HepG2 (cell line): ENCODE results near the gene EPB41L4A. TPM values are rescaled to one million over a fixed set of nuclear protein-coding genes. Genes with fewer than 3 reads are reported as not detected.

Source experiments
- polyA plus RNA-seq, 8 experiments: library from polyadenylated mRNA; depleted of rRNA in 3 of 8; stranded (reverse) in 7 of 8; unstranded in 1 of 8; fragments of >200 nt; fragmentation: Illumina TruSeq in 4 of 8; extraction: Trizol in 4 of 8; gene quantifications; 2 replicates each; pipeline versions ENCODE4 v1.2.1 to v1.2.3, GENCODE V29; 2011 to 2016; ENCODE audit warnings: low read depth in 4 of 8, missing spikeins in 1 of 8, mixed read lengths in 1 of 8; ENCODE audit not compliant: insufficient read depth in 1 of 8
- small RNA-seq, 3 experiments: library from RNA; depleted of rRNA; stranded (forward); fragments of <200 nt; gene quantifications; one replicate each; pipeline ENCODE3, GENCODE V24; 2012; ENCODE audit warnings: low read depth in 2 of 3, low replicate concordance in 1 of 3; ENCODE audit not compliant: insufficient read length in 3 of 3, insufficient read depth in 2 of 3
- total RNA-seq, 5 experiments: library from RNA; depleted of rRNA; stranded (reverse); fragments of >200 nt; fragmentation: Illumina TruSeq; extraction: Trizol; gene quantifications; 2 replicates each; pipeline ENCODE4 v1.2.3, GENCODE V29; 2016; ENCODE audit warnings: low read depth in 1 of 5

The EPB41L4A gene
- total and polyA plus RNA-seq, 2 of the 13 experiments (the other 11 are each of a cell fraction or from before 2014, with no cell fraction given), result 0.07 TPM; not detected in 1

Small RNAs within 50 kb of the gene (small RNA-seq; reads per million reads assigned to genes)
- gene AC010265.1 (0 reads per million in 3 experiments), gene HMGB3P16 (0 reads per million in 3 experiments), gene SNORA13 (37.1 to 304 (median 193) reads per million in 3 experiments)
